ENCODE data around the gene PCSK7. TPM values are rescaled to one million over a fixed set of nuclear protein-coding genes. Genes with fewer than 3 reads are reported as not detected.

PCSK7 gene
- total and polyA plus RNA-seq, 2 of the 4 experiments (the other 2 are of a cell fraction), result 35.8 to 54.3 TPM

GRCh38 chr11:117195258-117195657 is 36.6 kb downstream of the PCSK7 start:
- Histone ChIP-seq H3K4ac (ENCODE audit: low read depth, low read length) (no peak overlapping the region), H2BK5ac (ENCODE audit: low read depth, low read length, poor library complexity, severe bottlenecking) (no peak overlapping the region), H2BK15ac (ENCODE audit: low read depth, low read length) (no peak overlapping the region), H3K4me2 (ENCODE audit: low read depth, low read length) (no peak overlapping the region), H3K23ac (ENCODE audit: low read depth, low read length) (no peak overlapping the region), H3K18ac (ENCODE audit: low read depth, low read length) (no peak overlapping the region), H3K9ac (ENCODE audit: low read depth, low read length) (no peak overlapping the region), H3K9me3 (ENCODE audit: control insufficient read depth, insufficient read depth, low read length) (no peaks in the 10 kb centered on the region), H4K20me1 (ENCODE audit: insufficient read depth, low read length) (peaks cover 7% of the 10 kb centered on the region; the same call in 1 of the 2 replicates), H4K5ac (ENCODE audit: low read depth, low read length) (no peak overlapping the region), H4K91ac (ENCODE audit: insufficient read depth, low read depth, low read length) (no peak overlapping the region), H3K14ac (replicated peaks; ENCODE audit: low read depth, low read length) (no peak overlapping the region), H3K36me3 (ENCODE audit: control insufficient read depth, insufficient read depth, low read length) (peaks cover 35% of the 10 kb centered on the region), H3K4me3 (ENCODE audit: insufficient read depth, low read depth, low read length) (no peak overlapping the region), H2AK9ac (replicated peaks; ENCODE audit: low read depth, low read length, poor library complexity) (no peak overlapping the region), H3K9me1 (ENCODE audit: insufficient read depth, low read length) (peaks cover 13% of the 10 kb centered on the region), H2BK120ac (ENCODE audit: low read depth, low read length) (no peak overlapping the region), H2AK5ac (ENCODE audit: low read depth, low read length) (no peak overlapping the region), H2BK20ac (ENCODE audit: low read depth, low read length) (no peak overlapping the region), H3K4me1 (ENCODE audit: control insufficient read depth, insufficient read depth, low read length) (peaks cover 13% of the 10 kb centered on the region), H3K27me3 (ENCODE audit: control insufficient read depth, insufficient read depth, low read length) (no peaks in the 10 kb centered on the region), H4K8ac (ENCODE audit: low read depth in 2 of 2, low read length in 2 of 2) (no peak overlapping the region), H3K27ac (ENCODE audit: insufficient read depth, low read length) (no peak overlapping the region), H3K79me1 (ENCODE audit: low read depth in 1 of 2, low read length in 2 of 2) (peaks cover 10 to 22% of the 10 kb centered on the region in 2 experiments; a peak in 3 of 4 replicates), H3K56ac (ENCODE audit: extremely low read depth, insufficient read depth, low read length) (no peak overlapping the region), H2AFZ (replicated peaks; ENCODE audit: low read length, poor library complexity) (no peak overlapping the region)
- no TSS peak for BruUV-seq (replicated peaks)
- in situ Hi-C loops (cut with MboI; ENCODE audit: low sequenced_read_pairs) (no loop called here), dilution Hi-C loops (cut with HindIII; ENCODE audit: low sequenced_read_pairs, unreplicated experiment) (no loop called here), intact Hi-C loops (cut with micrococcal nuclease) (no loop called here)
- 86% methylated on average over 3 of the region's 4 CpGs; no CpG with 5 or more reads in 1 of the 2 experiments for WGBS, 2 experiments (ENCODE audit: extremely low coverage in 2 of 2, insufficient read length in 1 of 2)
- TF ChIP-seq MAFK (IDR thresholded peaks at IDR 0.05; ENCODE audit: low read depth, low read length) (no peak), CTCF (conservative IDR thresholded peaks at IDR 0.05; ENCODE audit: low read depth, low read length) (no peak), MAZ (IDR thresholded peaks at IDR 0.05; ENCODE audit: borderline replicate concordance, low read depth, low read length) (no peak), MXI1 (IDR thresholded peaks at IDR 0.05; ENCODE audit: borderline replicate concordance, low read depth, low read length) (no peak), FOS (IDR thresholded peaks at IDR 0.05; ENCODE audit: low read depth, low read length) (no peak), ELK1 (IDR thresholded peaks at IDR 0.05; ENCODE audit: borderline replicate concordance, low read depth, low read length) (no peak), RFX5 (IDR thresholded peaks at IDR 0.05; ENCODE audit: low read depth, low read length) (no peak), NFE2L2 (IDR thresholded peaks at IDR 0.05; ENCODE audit: low read depth, low read length) (no peak), BHLHE40 (IDR thresholded peaks at IDR 0.05; ENCODE audit: low read depth, low read length) (no peak), RCOR1 (IDR thresholded peaks at IDR 0.05; ENCODE audit: insufficient replicate concordance, low read length) (no peak)
- POLR2A ChIA-PET (ENCODE audit: unreplicated experiment), result interaction anchor here (1.1 kb wide), 1 partner anchor 16 kb away, joined by 4 read pairs; no protein-coding TSS in a partner anchor
- CTCF ChIA-PET, result no interaction called here
- DNase-seq (no peak), ATAC-seq (ENCODE audit: low read depth) (no peak)
